GM19193 (cell line): ENCODE measurements around the gene RAB25.
A peak's percentile ranks its signal among the peaks of the same experiment; 100 is the strongest.

Experiments used
- POLR2A ChIP-seq: IDR thresholded peaks from 4 replicates; pipeline ENCODE4 v1.6.1; 2011; ENCODE audit not compliant: insufficient read depth, insufficient read length; ENCODE audit errors: extremely low read depth

RAB25 gene

DNA sequence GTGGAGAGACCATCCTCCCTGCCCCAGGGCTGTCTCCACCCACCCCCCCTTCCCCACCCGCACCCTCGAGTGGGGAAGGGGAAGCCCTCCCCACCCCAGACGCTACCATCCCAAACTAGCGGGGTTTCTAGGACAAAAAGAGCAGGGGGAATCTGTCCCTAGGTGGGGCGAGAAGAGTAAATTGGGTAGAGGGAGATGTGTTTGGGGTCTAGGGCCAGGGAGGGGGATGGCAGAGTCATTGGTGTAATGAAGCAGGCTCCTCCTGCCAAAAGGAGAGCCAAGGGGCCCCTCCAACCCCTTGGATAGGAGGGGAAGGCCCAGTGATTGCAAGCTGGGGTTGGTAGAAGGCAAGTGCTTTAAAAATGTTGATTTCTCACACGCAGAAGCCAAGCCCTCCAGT, 11.3 kb downstream of the RAB25 start:
- no peak for TF ChIP-seq POLR2A

- no peak for TF ChIP-seq POLR2A
These were observed 12.2 kb downstream of the RAB25 start for GRCh38 chr1:156073110-156073687.

DNA sequence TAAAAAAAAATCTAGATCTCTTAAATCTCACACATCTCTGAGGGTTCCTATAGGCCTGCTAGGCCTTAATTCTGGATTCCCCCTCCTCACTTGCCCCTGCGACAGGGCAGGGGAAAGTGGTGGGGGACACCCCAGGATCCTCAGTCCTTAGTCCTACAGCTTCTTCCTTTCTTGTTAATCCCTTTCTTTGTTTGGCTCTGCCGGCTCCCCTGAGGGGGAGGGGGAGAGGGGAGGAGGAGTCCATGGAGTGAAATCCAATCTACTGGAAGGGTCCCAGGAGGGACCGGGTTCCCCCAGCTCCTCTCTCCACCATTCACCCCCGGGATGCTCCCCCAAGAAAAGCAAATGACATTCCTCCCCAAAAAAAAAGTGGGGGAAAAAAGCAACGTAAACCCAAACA, 12.8 kb downstream of the RAB25 start:
- no peak for TF ChIP-seq POLR2A

DNA sequence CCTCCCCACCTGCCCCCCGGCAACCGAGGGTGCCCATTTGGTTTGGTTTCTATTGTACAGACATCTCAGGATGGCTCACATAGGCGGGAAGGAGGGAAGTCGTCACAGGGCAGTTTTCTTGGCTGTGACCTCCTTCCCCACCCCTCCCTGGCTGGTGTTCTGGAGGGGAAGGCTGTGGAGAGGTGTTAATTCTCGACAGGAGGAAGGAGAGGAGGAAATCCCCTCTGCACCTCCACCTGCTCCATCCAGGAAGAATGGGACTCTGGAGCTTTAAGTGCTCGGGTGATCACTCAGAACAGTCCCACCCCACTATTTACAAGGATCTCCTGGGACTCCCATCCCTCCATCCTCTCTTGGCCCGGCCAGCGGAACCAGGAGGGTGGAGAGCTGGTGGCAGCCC, 13.7 kb downstream of the RAB25 start:
- TF ChIP-seq POLR2A: no peak

DNA sequence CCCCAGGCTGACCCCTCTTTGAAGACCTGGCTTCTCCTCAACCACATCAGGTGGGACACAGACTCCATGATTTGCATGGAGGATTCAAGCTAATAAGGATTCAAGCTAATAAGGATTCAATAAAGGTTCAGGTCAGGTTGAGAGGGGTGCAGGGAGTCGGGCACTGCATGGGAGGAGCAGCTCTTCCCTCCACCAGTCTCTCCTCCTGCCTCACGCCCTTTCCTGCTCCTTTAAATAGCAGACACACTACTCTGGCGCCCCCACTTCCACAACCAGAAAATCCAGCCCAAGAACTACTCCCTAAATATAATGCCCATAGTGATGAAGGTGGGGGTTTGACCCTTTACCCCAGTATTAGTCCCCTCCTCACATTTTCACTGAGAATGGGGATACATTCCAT, 14.2 kb downstream of the RAB25 start:
- TF ChIP-seq POLR2A: no peak

GRCh38 chr1:156075775-156076204, 14.8 kb downstream of the RAB25 start:
- TF ChIP-seq POLR2A: no peak

DNA sequence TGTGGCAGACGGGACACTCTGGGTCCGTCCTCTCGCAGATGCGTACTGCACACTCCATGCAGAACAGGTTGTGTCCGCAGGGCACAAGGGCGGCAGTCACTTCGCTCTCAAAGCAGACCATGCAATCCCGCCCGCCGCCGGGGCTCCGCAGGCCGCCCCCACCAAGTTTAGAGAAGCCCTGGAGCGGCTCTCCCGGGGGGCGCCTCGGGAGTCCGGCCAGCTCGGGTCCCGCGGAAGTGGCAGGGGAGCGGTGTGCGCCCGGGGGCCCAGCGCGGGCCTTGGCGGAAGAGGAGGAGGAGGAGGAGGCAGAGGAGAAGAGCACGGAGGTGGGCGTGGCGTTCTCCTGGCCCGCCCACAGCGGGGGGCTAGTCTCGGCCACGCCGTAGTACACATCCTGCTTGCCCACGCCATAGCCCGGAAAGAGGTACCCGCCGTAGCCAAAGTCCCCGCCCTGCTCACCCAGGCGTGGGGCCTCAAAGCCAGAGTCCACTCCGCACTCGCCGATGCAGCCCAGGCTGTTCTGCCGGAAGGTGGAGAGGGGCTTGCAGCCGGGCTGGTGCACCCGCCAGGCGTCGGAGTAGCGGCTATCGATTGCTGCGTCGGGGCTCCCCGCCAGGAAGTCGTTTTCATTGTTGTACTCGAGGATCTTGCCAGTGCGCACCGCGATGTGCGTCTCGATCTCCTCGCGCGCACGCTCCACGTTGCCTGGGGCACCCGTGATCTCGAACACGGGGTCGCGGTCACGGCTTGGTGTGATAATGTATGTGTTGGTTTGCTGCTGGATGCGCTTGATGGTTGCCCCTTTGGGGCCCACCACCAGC, 15.9 kb downstream of the RAB25 start:
- peak; percentile 61 for TF ChIP-seq POLR2A

- no peak for TF ChIP-seq POLR2A
These were observed 16.4 kb downstream of the RAB25 start for GRCh38 chr1:156077430-156077760.

DNA sequence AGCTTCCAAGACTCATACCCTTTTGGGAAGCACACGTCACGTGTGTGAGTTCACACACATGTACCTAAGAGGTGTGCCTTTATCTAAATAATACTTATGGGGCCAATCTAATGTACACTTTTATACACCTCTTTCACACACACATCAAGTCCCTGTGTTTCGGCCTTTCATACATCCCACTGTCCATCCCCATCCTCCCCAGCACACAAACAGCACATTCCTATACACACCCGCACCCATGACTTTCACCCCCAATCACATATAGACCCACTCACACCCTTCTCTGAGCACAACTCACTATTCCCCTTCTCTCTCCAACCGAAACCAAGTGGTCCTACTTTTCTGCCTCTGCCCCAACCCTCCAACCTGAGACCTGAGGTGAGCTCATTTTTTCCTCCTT, 17.8 kb downstream of the RAB25 start:
- TF ChIP-seq POLR2A: no peak

DNA sequence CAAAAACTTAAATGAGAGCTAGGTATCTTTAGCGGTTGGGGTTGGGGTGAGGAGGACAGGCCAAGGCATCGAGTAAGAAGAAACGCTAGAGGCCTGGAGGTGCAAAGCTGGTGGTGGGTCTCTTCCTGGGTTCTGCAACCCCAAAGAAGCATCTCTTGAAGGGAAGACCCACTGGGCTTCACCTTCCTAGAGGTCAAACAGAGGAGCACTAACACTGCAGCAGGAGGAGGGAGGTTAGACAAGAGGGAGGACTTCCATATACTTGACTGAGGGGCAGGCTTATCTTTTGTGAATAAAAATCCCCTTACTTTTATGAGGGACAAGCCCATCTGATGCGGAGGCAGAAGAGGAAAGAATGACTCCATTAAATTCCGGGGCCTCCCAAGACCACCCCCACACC, 18.8 kb downstream of the RAB25 start:
- TF ChIP-seq POLR2A: no peak

DNA sequence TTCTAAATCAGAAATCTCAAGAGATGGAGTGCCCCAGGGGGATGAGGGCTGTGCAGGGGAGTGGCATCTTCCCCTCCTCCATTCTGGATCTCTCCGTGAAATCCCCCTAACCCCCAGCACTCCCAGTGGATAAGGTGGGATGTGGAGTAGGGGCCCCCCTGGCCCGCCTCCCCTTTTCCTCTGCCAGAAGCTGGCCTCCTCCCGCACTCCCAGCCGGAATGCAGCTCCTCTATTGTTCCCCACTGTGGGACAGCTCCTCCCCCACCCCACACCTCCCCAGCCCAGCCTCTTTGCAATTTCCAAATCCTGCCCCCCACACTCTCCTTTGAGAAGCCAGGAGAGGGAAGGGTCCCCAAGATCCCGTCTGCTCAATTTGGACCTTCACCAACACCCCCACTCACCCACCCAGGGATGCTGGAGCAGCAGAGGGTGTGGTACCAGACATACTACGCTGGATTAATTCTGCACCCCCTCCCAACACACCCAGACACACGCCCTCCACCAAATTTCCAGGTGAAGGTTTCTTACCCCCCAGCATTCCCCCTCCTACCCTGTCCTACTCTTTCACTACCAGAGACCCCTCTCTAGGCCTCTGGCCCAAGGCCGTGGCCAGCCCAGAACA, 19.4 kb downstream of the RAB25 start:
- TF ChIP-seq POLR2A: no peak

DNA sequence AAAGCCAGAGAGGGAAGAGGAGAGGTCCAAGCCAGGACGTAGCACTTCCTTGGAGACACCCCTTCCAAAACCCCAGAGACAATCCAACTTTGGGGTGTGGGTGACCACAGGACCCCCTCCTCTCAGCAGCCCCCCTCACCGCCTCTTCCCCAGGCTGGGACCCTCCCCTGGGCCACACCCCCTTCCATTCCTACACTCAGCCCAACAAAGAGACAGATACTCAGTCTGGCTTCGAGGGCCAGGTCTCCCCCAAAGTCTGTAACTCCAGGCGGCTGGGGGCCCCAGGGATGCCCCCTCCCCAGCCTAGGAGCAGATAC, 19.9 kb downstream of the RAB25 start:
- TF ChIP-seq POLR2A: no peak

DNA sequence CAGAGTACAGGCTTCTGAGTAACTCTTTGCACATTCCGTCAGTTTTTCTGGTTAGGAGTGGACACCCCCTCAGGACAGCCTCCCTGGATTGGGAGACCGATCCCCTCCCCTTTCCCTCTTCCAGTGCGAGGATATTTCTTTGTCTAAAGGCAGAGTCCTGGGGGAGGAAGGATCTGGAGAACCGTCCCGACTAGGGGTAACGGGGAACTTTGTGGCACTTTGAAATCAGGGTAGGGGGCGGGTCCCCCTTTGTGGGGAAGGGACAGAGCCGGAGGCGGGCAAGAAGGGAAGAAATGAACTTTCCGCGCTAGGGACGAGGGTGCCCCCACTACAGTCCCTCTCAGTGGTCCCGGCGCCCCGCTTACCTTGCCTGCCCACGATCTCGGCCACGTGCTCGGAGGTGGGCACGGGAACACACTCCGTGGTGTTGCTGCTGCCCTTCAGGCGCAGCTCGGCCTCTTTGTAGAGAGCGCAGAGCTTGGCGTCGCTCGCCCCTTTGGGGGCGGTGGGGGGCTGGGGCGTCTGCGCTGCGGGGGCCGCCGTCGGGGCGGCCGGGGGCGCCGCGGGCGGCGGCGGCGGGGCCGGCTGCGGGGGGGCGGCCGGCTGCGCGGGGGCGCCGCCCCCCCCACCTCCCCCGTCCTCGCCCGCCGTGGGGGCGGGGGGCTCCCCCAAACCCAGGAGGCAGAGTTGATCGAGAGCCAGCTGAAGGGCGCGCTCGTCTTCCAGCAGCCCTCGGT, 20.4 kb downstream of the RAB25 start:
- TF ChIP-seq POLR2A: no peak

GRCh38 chr1:156081917-156082308, 21.0 kb downstream of the RAB25 start:
- TF ChIP-seq POLR2A: no peak

GRCh38 chr1:156082309-156083091, 21.5 kb downstream of the RAB25 start, which contains the start of gene MEX3A:
Gene MEX3A (minus strand): TSS chr1:156082465. CDS start chr1:156081998, 467 bp downstream.
- no peak for TF ChIP-seq POLR2A
